ENCODE measurements around the gene WDFY2.

DNA sequence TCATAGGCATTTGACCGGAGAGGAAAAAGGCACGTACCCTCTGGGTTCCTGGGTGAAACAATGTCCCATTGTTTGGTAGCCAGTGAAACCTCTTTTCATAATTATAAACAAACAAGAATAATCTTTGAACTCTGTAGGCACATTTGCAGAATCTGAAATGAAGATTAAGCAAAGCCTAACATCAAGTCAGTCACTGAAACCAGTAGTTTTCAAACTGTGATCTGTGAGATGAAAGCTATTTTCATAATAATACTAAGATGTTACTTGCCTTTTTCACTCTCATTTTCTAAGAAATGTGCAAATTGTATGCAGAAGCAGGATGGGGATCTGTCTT lies 105.4 kb downstream of the WDFY2 start:
- TF ChIP-seq, protein P1, sequence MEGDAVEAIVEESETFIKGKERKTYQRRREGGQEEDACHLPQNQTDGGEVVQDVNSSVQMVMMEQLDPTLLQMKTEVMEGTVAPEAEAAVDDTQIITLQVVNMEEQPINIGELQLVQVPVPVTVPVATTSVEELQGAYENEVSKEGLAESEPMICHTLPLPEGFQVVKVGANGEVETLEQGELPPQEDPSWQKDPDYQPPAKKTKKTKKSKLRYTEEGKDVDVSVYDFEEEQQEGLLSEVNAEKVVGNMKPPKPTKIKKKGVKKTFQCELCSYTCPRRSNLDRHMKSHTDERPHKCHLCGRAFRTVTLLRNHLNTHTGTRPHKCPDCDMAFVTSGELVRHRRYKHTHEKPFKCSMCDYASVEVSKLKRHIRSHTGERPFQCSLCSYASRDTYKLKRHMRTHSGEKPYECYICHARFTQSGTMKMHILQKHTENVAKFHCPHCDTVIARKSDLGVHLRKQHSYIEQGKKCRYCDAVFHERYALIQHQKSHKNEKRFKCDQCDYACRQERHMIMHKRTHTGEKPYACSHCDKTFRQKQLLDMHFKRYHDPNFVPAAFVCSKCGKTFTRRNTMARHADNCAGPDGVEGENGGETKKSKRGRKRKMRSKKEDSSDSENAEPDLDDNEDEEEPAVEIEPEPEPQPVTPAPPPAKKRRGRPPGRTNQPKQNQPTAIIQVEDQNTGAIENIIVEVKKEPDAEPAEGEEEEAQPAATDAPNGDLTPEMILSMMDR (IDR thresholded peaks at IDR 0.05) = no peak
- TF ChIP-seq, protein P2, sequence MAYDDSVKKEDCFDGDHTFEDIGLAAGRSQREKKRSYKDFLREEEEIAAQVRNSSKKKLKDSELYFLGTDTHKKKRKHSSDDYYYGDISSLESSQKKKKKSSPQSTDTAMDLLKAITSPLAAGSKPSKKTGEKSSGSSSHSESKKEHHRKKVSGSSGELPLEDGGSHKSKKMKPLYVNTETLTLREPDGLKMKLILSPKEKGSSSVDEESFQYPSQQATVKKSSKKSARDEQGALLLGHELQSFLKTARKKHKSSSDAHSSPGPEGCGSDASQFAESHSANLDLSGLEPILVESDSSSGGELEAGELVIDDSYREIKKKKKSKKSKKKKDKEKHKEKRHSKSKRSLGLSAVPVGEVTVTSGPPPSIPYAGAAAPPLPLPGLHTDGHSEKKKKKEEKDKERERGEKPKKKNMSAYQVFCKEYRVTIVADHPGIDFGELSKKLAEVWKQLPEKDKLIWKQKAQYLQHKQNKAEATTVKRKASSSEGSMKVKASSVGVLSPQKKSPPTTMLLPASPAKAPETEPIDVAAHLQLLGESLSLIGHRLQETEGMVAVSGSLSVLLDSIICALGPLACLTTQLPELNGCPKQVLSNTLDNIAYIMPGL (CRISPR knock-in tag; IDR thresholded peaks at IDR 0.05) = no peak
- no peak for TF ChIP-seq ZNF423 (CRISPR knock-in tag; IDR thresholded peaks at IDR 0.05)

Measured in WTC11 (cell line).